Esophagus (tissue), 2 donors: ENCODE data around the gene ABO. TPM values are rescaled to one million over a fixed set of nuclear protein-coding genes. Genes with fewer than 3 reads are reported as not detected.
"Not testable (repeated sequence)": the region's sequence is repeated elsewhere in the genome, so short reads cannot be mapped to it uniquely, and the experiment has no call there.

Source experiments
- H3K27ac ChIP-seq, 2 donors: one replicate each; pipeline ENCODE4 v1.5.1; 2013; ENCODE audit warnings: low read depth in 2 of 2, mild to moderate bottlenecking in 2 of 2, inconsistent platforms in 1 of 2, low read length in 1 of 2, moderate library complexity in 1 of 2
- H3K27me3 ChIP-seq, 2 donors: one replicate each; pipeline ENCODE4 v1.6.1; 2013; ENCODE audit warnings: low read length in 2 of 2, control low read depth in 1 of 2, mild to moderate bottlenecking in 1 of 2; ENCODE audit not compliant: insufficient read depth in 2 of 2, control insufficient read depth in 1 of 2
- H3K36me3 ChIP-seq, 2 donors: one replicate each; pipeline ENCODE4 v1.6.1; 2013; ENCODE audit warnings: low read length in 1 of 2; ENCODE audit not compliant: control insufficient read depth in 2 of 2, insufficient read depth in 2 of 2
- H3K4me1 ChIP-seq, 2 donors: one replicate each; pipeline ENCODE4 v1.6.1; 2013; ENCODE audit warnings: low read length in 1 of 2; ENCODE audit not compliant: control insufficient read depth in 2 of 2, insufficient read depth in 2 of 2
- H3K4me3 ChIP-seq, 2 donors: one replicate each; pipeline ENCODE4 v1.5.1; 2013; ENCODE audit warnings: low read length in 2 of 2, mild to moderate bottlenecking in 2 of 2, low read depth in 1 of 2, moderate library complexity in 1 of 2
- H3K9me3 ChIP-seq, 2 donors: one replicate each; pipeline ENCODE4 v1.6.1; 2013; ENCODE audit warnings: mild to moderate bottlenecking in 2 of 2, low read depth in 1 of 2, low read length in 1 of 2, moderate library complexity in 1 of 2; ENCODE audit not compliant: control insufficient read depth in 2 of 2, insufficient read depth in 1 of 2
- WGBS, 2 donors: extraction: QIAGEN DNeasy Blood & Tissue Kit; methylation state at CpG; one replicate each; pipeline ENCODE4 v1.1.7; 2013; 5-methylcytosine and 5-hydroxymethylcytosine counted together
- polyA plus RNA-seq, 2 donors: library from polyadenylated mRNA; stranded (reverse); fragments of 200-250 nt; gene quantifications; one replicate each; pipeline ENCODE4 v1.2.3, GENCODE V29; 2013
- donor health status: healthy with polysubstance abuse.
- donor health status: Bipolar disorder and iron deficiency.

ABO gene
- polyA plus RNA-seq, 2 donors, result 7.7 to 15.6 TPM

DNA sequence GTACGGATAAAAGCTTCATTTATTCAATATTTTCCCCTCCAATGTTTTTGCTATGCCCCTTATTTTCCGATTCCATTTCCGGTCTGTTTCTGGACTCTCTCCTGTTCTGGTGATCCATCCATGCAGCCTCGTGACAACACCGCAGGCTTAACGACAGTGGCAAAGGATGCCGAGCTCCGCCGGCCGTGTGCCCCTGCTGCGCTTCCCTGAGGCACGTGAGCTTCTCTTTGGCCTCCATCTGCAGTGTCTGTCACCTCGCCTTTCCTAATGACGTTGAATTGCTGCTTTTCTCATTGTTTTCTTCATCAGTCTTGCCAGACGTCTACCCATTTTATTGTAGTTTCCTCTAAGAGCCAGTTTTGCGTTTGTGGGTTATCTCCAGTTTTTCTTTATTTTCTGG lies 32.3 kb upstream of the ABO start:
- Histone ChIP-seq H3K4me3 (no peak overlapping the region), H3K9me3 (no peaks in the 10 kb centered on the region), H3K27ac (no peak overlapping the region), H3K4me1 (peaks cover 0 to 4% of the 10 kb centered on the region in 2 donors), H3K36me3 (no peaks in the 10 kb centered on the region), H3K27me3 (no peaks in the 10 kb centered on the region)
- 77 to 79% methylated on average over 16 of the region's 16 CpGs for WGBS, 2 donors

- no peak overlapping the region for H3K4me3 ChIP-seq
- peaks cover 0 to 4% of the 10 kb centered on the region in 2 donors for H3K4me1 ChIP-seq
- no peak overlapping the region for H3K27ac ChIP-seq
- no peaks in the 10 kb centered on the region for H3K9me3 ChIP-seq
- H3K36me3 ChIP-seq, result no peaks in the 10 kb centered on the region
- no peaks in the 10 kb centered on the region for H3K27me3 ChIP-seq
- WGBS, 2 donors, result 74% methylated on average over 28 to 31 of the region's 31 CpGs
These were observed 31.5 kb upstream of the ABO start for GRCh38 chr9:133306242-133307204.

GRCh38 chr9:133305731-133306130 lies 30.7 kb upstream of the ABO start:
- Histone ChIP-seq H3K4me3 (no peak overlapping the region), H3K36me3 (no peaks in the 10 kb centered on the region), H3K4me1 (peaks cover 0 to 4% of the 10 kb centered on the region in 2 donors), H3K27ac (no peak overlapping the region), H3K27me3 (no peaks in the 10 kb centered on the region), H3K9me3 (no peaks in the 10 kb centered on the region)
- 89% methylated on average over 23 of the region's 23 CpGs for WGBS, 2 donors

GRCh38 chr9:133304477-133305377 lies 29.7 kb upstream of the ABO start:
- Histone ChIP-seq H3K27ac (no peak overlapping the region), H3K36me3 (no peaks in the 10 kb centered on the region), H3K4me1 (peaks cover 0 to 4% of the 10 kb centered on the region in 2 donors), H3K27me3 (no peaks in the 10 kb centered on the region), H3K9me3 (no peaks in the 10 kb centered on the region), H3K4me3 (no peak overlapping the region)
- WGBS, 2 donors, result 73 to 81% methylated on average over 38 of the region's 38 CpGs

GRCh38 chr9:133304158-133304470 lies 29.1 kb upstream of the ABO start:
- H3K4me1 ChIP-seq, result peaks cover 0 to 4% of the 10 kb centered on the region in 2 donors
- H3K4me3 ChIP-seq, result no peak overlapping the region
- H3K36me3 ChIP-seq, result no peaks in the 10 kb centered on the region
- no peak overlapping the region for H3K27ac ChIP-seq
- WGBS, 2 donors, result 43 to 51% methylated on average over 13 of the region's 13 CpGs
- no peaks in the 10 kb centered on the region for H3K9me3 ChIP-seq
- H3K27me3 ChIP-seq, result no peaks in the 10 kb centered on the region

GRCh38 chr9:133303266-133304157 lies 28.5 kb upstream of the ABO start:
- Histone ChIP-seq H3K27me3 (no peaks in the 10 kb centered on the region), H3K9me3 (no peaks in the 10 kb centered on the region), H3K27ac (no peak overlapping the region), H3K4me1 (peaks cover 0 to 4% of the 10 kb centered on the region in 2 donors), H3K4me3 (no peak overlapping the region), H3K36me3 (no peaks in the 10 kb centered on the region)
- WGBS, 2 donors, result 77 to 83% methylated on average over 26 of the region's 26 CpGs

GRCh38 chr9:133301253-133302230 lies 26.5 kb upstream of the ABO start:
- Histone ChIP-seq H3K4me1 (peaks cover 0 to 4% of the 10 kb centered on the region in 2 donors), H3K9me3 (no peaks in the 10 kb centered on the region), H3K4me3 (no peak overlapping the region), H3K27ac (no peak overlapping the region), H3K27me3 (no peaks in the 10 kb centered on the region), H3K36me3 (no peaks in the 10 kb centered on the region)
- WGBS, 2 donors, result 84 to 91% methylated on average over 13 of the region's 13 CpGs

DNA sequence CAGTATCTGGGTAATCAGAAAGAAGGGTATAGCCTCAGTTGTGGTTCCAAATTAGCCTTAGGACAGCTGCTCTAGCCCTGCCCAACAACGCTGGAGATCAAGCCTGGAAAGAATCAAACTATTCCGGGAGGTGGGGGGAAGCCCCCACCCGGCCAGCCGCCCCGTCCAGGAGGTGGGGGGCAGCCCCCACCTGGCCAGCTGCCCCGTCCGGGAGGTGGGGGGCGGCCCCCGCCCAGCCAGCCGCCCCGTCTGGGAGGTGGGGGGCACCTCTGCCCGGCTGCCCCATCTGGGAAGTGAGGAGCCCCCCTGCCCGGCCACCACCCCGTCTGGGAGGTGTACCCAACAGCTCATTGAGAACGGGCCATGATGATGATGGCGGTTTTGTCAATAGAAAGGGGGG lies 25.0 kb upstream of the ABO start:
- not testable (repeated sequence) for H3K27me3 ChIP-seq, H3K36me3 ChIP-seq, H3K9me3 ChIP-seq, H3K27ac ChIP-seq, H3K4me1 ChIP-seq, H3K4me3 ChIP-seq
- WGBS, 2 donors, result 52 to 70% methylated on average over 10 to 16 of the region's 16 CpGs
